ENCODE measurements around the gene ZNF837. TPM values are rescaled to one million over a fixed set of nuclear protein-coding genes. Genes with fewer than 3 reads are reported as not detected.
A peak's percentile ranks its signal among the peaks of the same experiment; 100 is the strongest.

The ZNF837 gene
- total RNA-seq, 1 experiment from 2014 or later: 0.47 TPM

DNA sequence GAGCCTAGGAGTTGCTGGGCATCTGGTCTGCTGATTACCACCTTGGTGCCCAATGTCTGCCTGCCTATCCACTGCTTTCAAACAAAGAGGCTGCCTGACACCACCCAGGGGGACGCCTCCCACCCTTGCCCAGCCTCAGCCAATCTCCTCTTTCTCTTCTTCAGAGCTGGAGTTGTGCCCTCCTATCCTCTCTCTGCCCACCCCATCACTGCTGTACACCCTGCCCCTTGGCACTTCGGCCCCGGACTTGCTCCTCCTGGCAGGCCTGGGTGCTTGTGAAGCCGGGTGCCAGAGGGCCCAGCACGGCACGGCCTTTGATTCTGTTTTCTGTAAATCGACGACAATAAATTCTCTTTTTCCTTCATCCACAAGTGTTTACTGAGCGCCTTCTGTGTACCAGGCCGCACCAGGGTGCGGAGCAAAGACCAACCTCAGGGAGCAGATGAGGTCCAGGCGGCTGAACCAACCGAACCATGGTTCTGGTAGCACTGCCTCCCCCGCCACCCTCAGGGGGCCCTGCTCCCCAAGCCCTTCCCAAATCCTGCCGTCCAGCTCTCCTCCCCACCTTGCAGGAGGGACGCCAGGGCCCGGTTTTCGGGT, 19.6 kb upstream of the ZNF837 start:
- CTCF ChIA-PET: no interaction called here
- Mint-ChIP-seq H3K4me3 (ENCODE audit: low read depth, unreplicated experiment) (peak overlapping the region; percentile 100), H3K27ac (ENCODE audit: unreplicated experiment) (peak overlapping the region; percentile 99), H3K36me3 (ENCODE audit: insufficient read depth, unreplicated experiment) (peaks cover 52% of the 10 kb centered on the region), H3K9me3 (ENCODE audit: low read depth, unreplicated experiment) (no peaks in the 10 kb centered on the region), H3K27me3 (ENCODE audit: unreplicated experiment) (peaks cover 10% of the 10 kb centered on the region), H3K4me1 (ENCODE audit: low read depth, unreplicated experiment) (peaks cover 28% of the 10 kb centered on the region)
- intact Hi-C loops (cut with micrococcal nuclease; ENCODE audit: unreplicated experiment): loop anchor here (10.0 kb wide), 1 partner anchor 216 kb away; the partner anchor contains the start of gene ZNF274
- no peak for DNase-seq
- BruUV-seq (replicated peaks): no TSS peak
- TF ChIP-seq CTCF (IDR thresholded peaks at IDR 0.05; ENCODE audit: unreplicated experiment): no peak

DNA sequence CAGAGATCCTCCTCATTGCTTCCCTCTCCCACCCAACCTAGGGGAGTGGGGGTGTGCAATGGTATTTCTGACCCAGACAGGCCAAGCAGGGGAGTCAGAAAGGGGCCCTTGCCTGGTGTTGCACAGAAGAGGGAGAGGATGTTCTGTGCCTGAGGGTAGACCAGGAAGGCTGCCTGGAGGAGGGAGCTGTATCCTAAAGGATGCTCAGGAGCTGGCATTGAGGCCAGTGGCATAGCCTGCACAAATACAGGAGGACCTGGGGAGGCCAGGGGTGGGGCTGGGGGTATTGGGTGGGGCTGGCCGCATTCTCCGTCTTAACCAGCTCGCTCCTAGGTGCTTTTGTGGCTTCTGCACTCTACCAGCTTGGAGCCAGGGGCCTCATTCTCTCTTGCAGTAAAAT, 19.1 kb upstream of the ZNF837 start:
- peaks cover 13% of the 10 kb centered on the region for H3K27me3 Mint-ChIP-seq (ENCODE audit: unreplicated experiment)
- peaks cover 32% of the 10 kb centered on the region for H3K4me1 Mint-ChIP-seq (ENCODE audit: low read depth, unreplicated experiment)
- H3K4me3 Mint-ChIP-seq (ENCODE audit: low read depth, unreplicated experiment): peak overlapping the region; percentile 100
- H3K36me3 Mint-ChIP-seq (ENCODE audit: insufficient read depth, unreplicated experiment): peaks cover 57% of the 10 kb centered on the region
- BruUV-seq (replicated peaks): no TSS peak
- H3K27ac Mint-ChIP-seq (ENCODE audit: unreplicated experiment): peak overlapping the region; percentile 59
- no peaks in the 10 kb centered on the region for H3K9me3 Mint-ChIP-seq (ENCODE audit: low read depth, unreplicated experiment)
- TF ChIP-seq CTCF (IDR thresholded peaks at IDR 0.05; ENCODE audit: unreplicated experiment): no peak
- intact Hi-C loops (cut with micrococcal nuclease; ENCODE audit: unreplicated experiment): loop anchor here (10.0 kb wide), 1 partner anchor 215 kb away; the partner anchor contains the start of gene ZNF274
- CTCF ChIA-PET: no interaction called here
- no peak for DNase-seq

GRCh38 chr19:58398545-58398944, 17.7 kb upstream of the ZNF837 start:
- CTCF ChIA-PET: no interaction called here
- intact Hi-C loops (cut with micrococcal nuclease; ENCODE audit: unreplicated experiment): no loop called here
- Mint-ChIP-seq H3K27ac (ENCODE audit: unreplicated experiment) (no peak overlapping the region), H3K9me3 (ENCODE audit: low read depth, unreplicated experiment) (no peaks in the 10 kb centered on the region), H3K36me3 (ENCODE audit: insufficient read depth, unreplicated experiment) (peaks cover 64% of the 10 kb centered on the region), H3K4me3 (ENCODE audit: low read depth, unreplicated experiment) (no peak overlapping the region), H3K27me3 (ENCODE audit: unreplicated experiment) (peaks cover 13% of the 10 kb centered on the region), H3K4me1 (ENCODE audit: low read depth, unreplicated experiment) (peaks cover 39% of the 10 kb centered on the region)
- no TSS peak for BruUV-seq (replicated peaks)
- no peak for DNase-seq
- TF ChIP-seq CTCF (IDR thresholded peaks at IDR 0.05; ENCODE audit: unreplicated experiment): no peak

DNA sequence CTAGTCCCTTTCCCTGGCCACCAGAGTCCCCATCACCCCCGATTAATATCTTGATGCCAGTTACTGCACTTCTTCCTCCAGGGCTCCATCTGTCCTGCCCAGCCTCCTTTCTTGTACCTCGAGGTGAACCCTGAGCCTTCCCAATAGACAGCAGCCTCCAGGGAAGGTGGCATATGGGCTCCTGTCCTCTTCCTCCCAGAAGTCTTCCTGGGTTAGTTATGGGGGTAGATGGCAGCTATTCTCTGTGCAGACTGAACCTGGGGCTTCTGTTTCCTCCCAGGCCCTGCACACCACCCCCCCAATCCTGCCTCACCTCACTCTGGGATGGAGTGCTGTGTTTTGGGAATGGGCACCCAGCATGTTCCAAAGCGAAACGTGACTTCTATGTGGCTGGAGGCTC, 17.3 kb upstream of the ZNF837 start:
- DNase-seq: no peak
- Mint-ChIP-seq H3K4me3 (ENCODE audit: low read depth, unreplicated experiment) (peak overlapping the region; percentile 19), H3K27me3 (ENCODE audit: unreplicated experiment) (peaks cover 13% of the 10 kb centered on the region), H3K9me3 (ENCODE audit: low read depth, unreplicated experiment) (no peaks in the 10 kb centered on the region), H3K27ac (ENCODE audit: unreplicated experiment) (no peak overlapping the region), H3K4me1 (ENCODE audit: low read depth, unreplicated experiment) (peaks cover 44% of the 10 kb centered on the region), H3K36me3 (ENCODE audit: insufficient read depth, unreplicated experiment) (peaks cover 69% of the 10 kb centered on the region)
- TF ChIP-seq CTCF (IDR thresholded peaks at IDR 0.05; ENCODE audit: unreplicated experiment): no peak
- intact Hi-C loops (cut with micrococcal nuclease; ENCODE audit: unreplicated experiment): no loop called here
- no TSS peak for BruUV-seq (replicated peaks)
- CTCF ChIA-PET: no interaction called here
